ENCODE results near the gene PIWIL1.

Gene PIWIL1

GRCh38 chr12:130337488-130338303 lies at the start of gene PIWIL1:
PIWIL1 (plus strand) TSS chr12:130337887; CDS start chr12:130342592, 4,705 bp downstream.
- Histone ChIP-seq H3K27me3 (ENCODE audit: insufficient read depth, insufficient read length) (peaks cover 49% of the 10 kb centered on the region), H3K36me3 (ENCODE audit: insufficient read depth, insufficient read length, low read length) (no peaks in the 10 kb centered on the region), H3K9ac (ENCODE audit: insufficient read length, low read depth) (no peak within 1 kb of the TSS), H3K4me1 (ENCODE audit: insufficient read depth, insufficient read length) (peaks cover 9% of the 10 kb centered on the region), H3K4me3 (ENCODE audit: insufficient read length, low read depth) (no peak within 1 kb of the TSS), H3K9me3 (ENCODE audit: insufficient read depth, low read length) (peaks cover 13% of the 10 kb centered on the region)
- TF ChIP-seq YY1 (IDR thresholded peaks at IDR 0.05; ENCODE audit: insufficient read depth, insufficient read length) (no peak), ZNF274 (IDR thresholded peaks at IDR 0.05; ENCODE audit: low read depth, low read length) (no peak), SUZ12 (IDR thresholded peaks at IDR 0.05; ENCODE audit: extremely low read depth, insufficient read depth, insufficient read length) (no peak)
- DNase-seq (ENCODE audit: low read depth, low spot score), result no peak

- Histone ChIP-seq H3K4me3 (ENCODE audit: insufficient read length, low read depth) (no peak overlapping the region), H3K27me3 (ENCODE audit: insufficient read depth, insufficient read length) (no peaks in the 10 kb centered on the region), H3K9ac (ENCODE audit: insufficient read length, low read depth) (no peak overlapping the region), H3K36me3 (ENCODE audit: insufficient read depth, insufficient read length, low read length) (no peaks in the 10 kb centered on the region), H3K9me3 (ENCODE audit: insufficient read depth, low read length) (peaks cover 55% of the 10 kb centered on the region), H3K4me1 (ENCODE audit: insufficient read depth, insufficient read length) (peaks cover 2% of the 10 kb centered on the region)
- DNase-seq (ENCODE audit: low read depth, low spot score), result no peak
- TF ChIP-seq ZNF274 (IDR thresholded peaks at IDR 0.05; ENCODE audit: low read depth, low read length), result no peak
- TF ChIP-seq SUZ12 (IDR thresholded peaks at IDR 0.05; ENCODE audit: extremely low read depth, insufficient read depth, insufficient read length), result no peak
- TF ChIP-seq YY1 (IDR thresholded peaks at IDR 0.05; ENCODE audit: insufficient read depth, insufficient read length), result no peak
These were observed 49.5 kb upstream of the PIWIL1 start for GRCh38 chr12:130288206-130288605.

- Histone ChIP-seq H3K4me1 (ENCODE audit: insufficient read depth, insufficient read length) (peaks cover 2% of the 10 kb centered on the region), H3K27me3 (ENCODE audit: insufficient read depth, insufficient read length) (no peaks in the 10 kb centered on the region), H3K9ac (ENCODE audit: insufficient read length, low read depth) (no peak overlapping the region), H3K9me3 (ENCODE audit: insufficient read depth, low read length) (peaks cover 55% of the 10 kb centered on the region), H3K4me3 (ENCODE audit: insufficient read length, low read depth) (no peak overlapping the region), H3K36me3 (ENCODE audit: insufficient read depth, insufficient read length, low read length) (no peaks in the 10 kb centered on the region)
- DNase-seq (ENCODE audit: low read depth, low spot score), result no peak
- TF ChIP-seq SUZ12 (IDR thresholded peaks at IDR 0.05; ENCODE audit: extremely low read depth, insufficient read depth, insufficient read length) (no peak), ZNF274 (IDR thresholded peaks at IDR 0.05; ENCODE audit: low read depth, low read length) (no peak), YY1 (IDR thresholded peaks at IDR 0.05; ENCODE audit: insufficient read depth, insufficient read length) (no peak)
These were observed 49.0 kb upstream of the PIWIL1 start for GRCh38 chr12:130288691-130289090.

GRCh38 chr12:130290114-130290513 lies 47.6 kb upstream of the PIWIL1 start:
- H3K27me3 ChIP-seq (ENCODE audit: insufficient read depth, insufficient read length), result no peaks in the 10 kb centered on the region
- H3K9ac ChIP-seq (ENCODE audit: insufficient read length, low read depth), result no peak overlapping the region
- peaks cover 46% of the 10 kb centered on the region for H3K9me3 ChIP-seq (ENCODE audit: insufficient read depth, low read length)
- DNase-seq (ENCODE audit: low read depth, low spot score), result no peak
- no peak overlapping the region for H3K4me3 ChIP-seq (ENCODE audit: insufficient read length, low read depth)
- TF ChIP-seq ZNF274 (IDR thresholded peaks at IDR 0.05; ENCODE audit: low read depth, low read length) (no peak), YY1 (IDR thresholded peaks at IDR 0.05; ENCODE audit: insufficient read depth, insufficient read length) (no peak), SUZ12 (IDR thresholded peaks at IDR 0.05; ENCODE audit: extremely low read depth, insufficient read depth, insufficient read length) (no peak)
- peaks cover 2% of the 10 kb centered on the region for H3K4me1 ChIP-seq (ENCODE audit: insufficient read depth, insufficient read length)
- H3K36me3 ChIP-seq (ENCODE audit: insufficient read depth, insufficient read length, low read length), result no peaks in the 10 kb centered on the region

GRCh38 chr12:130298322-130299021 lies 39.2 kb upstream of the PIWIL1 start:
- no peak for TF ChIP-seq ZNF274 (IDR thresholded peaks at IDR 0.05; ENCODE audit: low read depth, low read length)
- TF ChIP-seq SUZ12 (IDR thresholded peaks at IDR 0.05; ENCODE audit: extremely low read depth, insufficient read depth, insufficient read length), result no peak
- TF ChIP-seq YY1 (IDR thresholded peaks at IDR 0.05; ENCODE audit: insufficient read depth, insufficient read length), result no peak
- peaks cover 7% of the 10 kb centered on the region for H3K4me1 ChIP-seq (ENCODE audit: insufficient read depth, insufficient read length)
- H3K9me3 ChIP-seq (ENCODE audit: insufficient read depth, low read length), result peaks cover 7% of the 10 kb centered on the region
- DNase-seq (ENCODE audit: low read depth, low spot score), result no peak
- H3K4me3 ChIP-seq (ENCODE audit: insufficient read length, low read depth), result no peak overlapping the region
- H3K27me3 ChIP-seq (ENCODE audit: insufficient read depth, insufficient read length), result no peaks in the 10 kb centered on the region
- no peak overlapping the region for H3K9ac ChIP-seq (ENCODE audit: insufficient read length, low read depth)
- H3K36me3 ChIP-seq (ENCODE audit: insufficient read depth, insufficient read length, low read length), result no peaks in the 10 kb centered on the region

GRCh38 chr12:130299574-130299973 lies 38.1 kb upstream of the PIWIL1 start:
- peaks cover 7% of the 10 kb centered on the region for H3K4me1 ChIP-seq (ENCODE audit: insufficient read depth, insufficient read length)
- TF ChIP-seq SUZ12 (IDR thresholded peaks at IDR 0.05; ENCODE audit: extremely low read depth, insufficient read depth, insufficient read length), result no peak
- no peak for TF ChIP-seq YY1 (IDR thresholded peaks at IDR 0.05; ENCODE audit: insufficient read depth, insufficient read length)
- TF ChIP-seq ZNF274 (IDR thresholded peaks at IDR 0.05; ENCODE audit: low read depth, low read length), result no peak
- peak overlapping the region; percentile 12 for H3K9ac ChIP-seq (ENCODE audit: insufficient read length, low read depth)
- H3K4me3 ChIP-seq (ENCODE audit: insufficient read length, low read depth), result no peak overlapping the region
- DNase-seq (ENCODE audit: low read depth, low spot score), result no peak
- H3K9me3 ChIP-seq (ENCODE audit: insufficient read depth, low read length), result no peaks in the 10 kb centered on the region; the same call in 1 of the 2 replicates
- no peaks in the 10 kb centered on the region for H3K36me3 ChIP-seq (ENCODE audit: insufficient read depth, insufficient read length, low read length)
- H3K27me3 ChIP-seq (ENCODE audit: insufficient read depth, insufficient read length), result no peaks in the 10 kb centered on the region

GRCh38 chr12:130300090-130300489 lies 37.6 kb upstream of the PIWIL1 start:
- Histone ChIP-seq H3K4me1 (ENCODE audit: insufficient read depth, insufficient read length) (peaks cover 7% of the 10 kb centered on the region), H3K4me3 (ENCODE audit: insufficient read length, low read depth) (no peak overlapping the region), H3K27me3 (ENCODE audit: insufficient read depth, insufficient read length) (no peaks in the 10 kb centered on the region), H3K36me3 (ENCODE audit: insufficient read depth, insufficient read length, low read length) (no peaks in the 10 kb centered on the region), H3K9me3 (ENCODE audit: insufficient read depth, low read length) (no peaks in the 10 kb centered on the region; the same call in 1 of the 2 replicates), H3K9ac (ENCODE audit: insufficient read length, low read depth) (peak overlapping the region; percentile 12)
- no peak for DNase-seq (ENCODE audit: low read depth, low spot score)
- TF ChIP-seq YY1 (IDR thresholded peaks at IDR 0.05; ENCODE audit: insufficient read depth, insufficient read length), result no peak
- TF ChIP-seq SUZ12 (IDR thresholded peaks at IDR 0.05; ENCODE audit: extremely low read depth, insufficient read depth, insufficient read length), result no peak
- no peak for TF ChIP-seq ZNF274 (IDR thresholded peaks at IDR 0.05; ENCODE audit: low read depth, low read length)

Measured in NT2/D1 (cell line).